Rectal smooth muscle tissue (tissue), 1 donor: ENCODE measurements around the gene S100A2.
"Not testable (repeated sequence)": the region's sequence is repeated elsewhere in the genome, so short reads cannot be mapped to it uniquely, and the experiment has no call there.

Experiments
- H3K27ac ChIP-seq: one replicate; pipeline ENCODE4 v1.7.0; 2013; ENCODE audit warnings: low read depth, low read length, inconsistent platforms
- H3K27me3 ChIP-seq: one replicate; pipeline ENCODE4 v1.7.0; 2013; ENCODE audit warnings: low read length; ENCODE audit not compliant: control insufficient read depth, insufficient read depth
- H3K36me3 ChIP-seq: one replicate; pipeline ENCODE4 v1.7.0; 2013; ENCODE audit warnings: low read length; ENCODE audit not compliant: control insufficient read depth, insufficient read depth
- H3K4me1 ChIP-seq: one replicate; pipeline ENCODE4 v1.7.0; 2013; ENCODE audit warnings: low read length; ENCODE audit not compliant: control insufficient read depth, insufficient read depth
- H3K4me3 ChIP-seq: one replicate; pipeline ENCODE4 v1.7.0; 2013; ENCODE audit warnings: low read length
- H3K9ac ChIP-seq: one replicate; pipeline ENCODE4 v1.7.0; 2013; ENCODE audit warnings: low read length

S100A2 gene

GRCh38 chr1:153608742-153609584 lies 43.3 kb upstream of the S100A2 start:
- peak overlapping the region; percentile 61 for H3K27ac ChIP-seq
- H3K9ac ChIP-seq, result peak overlapping the region; percentile 45
- peaks cover 18% of the 10 kb centered on the region for H3K4me1 ChIP-seq
- H3K4me3 ChIP-seq, result peak overlapping the region; percentile 57
- H3K27me3 ChIP-seq, result no peaks in the 10 kb centered on the region
- H3K36me3 ChIP-seq, result peaks cover 4% of the 10 kb centered on the region

GRCh38 chr1:153608089-153608682 lies 42.5 kb upstream of the S100A2 start:
- Histone ChIP-seq H3K27ac (peak overlapping the region; percentile 61), H3K36me3 (peaks cover 4% of the 10 kb centered on the region), H3K4me3 (peak overlapping the region; percentile 57), H3K9ac (no peak overlapping the region), H3K4me1 (peaks cover 16% of the 10 kb centered on the region), H3K27me3 (no peaks in the 10 kb centered on the region)

GRCh38 chr1:153607381-153607780 lies 41.7 kb upstream of the S100A2 start:
- Histone ChIP-seq H3K36me3 (peaks cover 4% of the 10 kb centered on the region), H3K4me1 (peaks cover 16% of the 10 kb centered on the region), H3K4me3 (no peak overlapping the region), H3K27ac (no peak overlapping the region), H3K27me3 (no peaks in the 10 kb centered on the region), H3K9ac (no peak overlapping the region)

GRCh38 chr1:153606194-153606593 lies 40.5 kb upstream of the S100A2 start:
- Histone ChIP-seq H3K4me1 (peaks cover 11% of the 10 kb centered on the region), H3K4me3 (no peak overlapping the region), H3K36me3 (peaks cover 4% of the 10 kb centered on the region), H3K27ac (no peak overlapping the region), H3K27me3 (no peaks in the 10 kb centered on the region), H3K9ac (no peak overlapping the region)

GRCh38 chr1:153602749-153603148 lies 37.1 kb upstream of the S100A2 start:
- Histone ChIP-seq H3K4me3 (no peak overlapping the region), H3K36me3 (peaks cover 4% of the 10 kb centered on the region), H3K27ac (no peak overlapping the region), H3K4me1 (no peaks in the 10 kb centered on the region), H3K27me3 (no peaks in the 10 kb centered on the region), H3K9ac (no peak overlapping the region)

- Histone ChIP-seq H3K9ac (no peak overlapping the region), H3K27me3 (no peaks in the 10 kb centered on the region), H3K27ac (no peak overlapping the region), H3K4me1 (no peaks in the 10 kb centered on the region), H3K36me3 (no peaks in the 10 kb centered on the region), H3K4me3 (no peak overlapping the region)
Measured at GRCh38 chr1:153599847-153600246, 34.2 kb upstream of the S100A2 start.

- no peaks in the 10 kb centered on the region for H3K36me3 ChIP-seq
- no peak overlapping the region for H3K9ac ChIP-seq
- H3K27me3 ChIP-seq, result no peaks in the 10 kb centered on the region
- H3K4me3 ChIP-seq, result no peak overlapping the region
- no peak overlapping the region for H3K27ac ChIP-seq
- H3K4me1 ChIP-seq, result no peaks in the 10 kb centered on the region
Measured at GRCh38 chr1:153598309-153599172, 32.9 kb upstream of the S100A2 start.

- Histone ChIP-seq H3K27ac (no peak overlapping the region), H3K9ac (no peak overlapping the region), H3K4me1 (no peaks in the 10 kb centered on the region), H3K27me3 (no peaks in the 10 kb centered on the region), H3K4me3 (no peak overlapping the region), H3K36me3 (no peaks in the 10 kb centered on the region)
Measured at GRCh38 chr1:153597206-153597605, 31.6 kb upstream of the S100A2 start.

GRCh38 chr1:153592748-153593147 lies 27.1 kb upstream of the S100A2 start:
- H3K27me3 ChIP-seq, result no peaks in the 10 kb centered on the region
- no peaks in the 10 kb centered on the region for H3K36me3 ChIP-seq
- no peaks in the 10 kb centered on the region for H3K4me1 ChIP-seq
- no peak overlapping the region for H3K9ac ChIP-seq
- H3K4me3 ChIP-seq, result no peak overlapping the region
- no peak overlapping the region for H3K27ac ChIP-seq

- no peaks in the 10 kb centered on the region for H3K27me3 ChIP-seq
- H3K9ac ChIP-seq, result no peak overlapping the region
- H3K4me1 ChIP-seq, result no peaks in the 10 kb centered on the region
- no peak overlapping the region for H3K27ac ChIP-seq
- no peaks in the 10 kb centered on the region for H3K36me3 ChIP-seq
- no peak overlapping the region for H3K4me3 ChIP-seq
Measured at GRCh38 chr1:153588482-153588881, 22.8 kb upstream of the S100A2 start.

GRCh38 chr1:153588033-153588432 lies 22.4 kb upstream of the S100A2 start:
- H3K4me1 ChIP-seq, H3K36me3 ChIP-seq, H3K9ac ChIP-seq, H3K27ac ChIP-seq, H3K4me3 ChIP-seq, H3K27me3 ChIP-seq: not testable (repeated sequence)

- H3K27me3 ChIP-seq, result no peaks in the 10 kb centered on the region
- H3K4me3 ChIP-seq, result no peak overlapping the region
- no peaks in the 10 kb centered on the region for H3K36me3 ChIP-seq
- H3K27ac ChIP-seq, result no peak overlapping the region
- no peaks in the 10 kb centered on the region for H3K4me1 ChIP-seq
- no peak overlapping the region for H3K9ac ChIP-seq
Measured at GRCh38 chr1:153587314-153587713, 21.7 kb upstream of the S100A2 start.
